Heart right ventricle (tissue), 16 donors: Measurements from ENCODE around the gene CFAP68. TPM values are rescaled to one million over a fixed set of nuclear protein-coding genes. Genes with fewer than 3 reads are reported as not detected.

Source experiments
- ATAC-seq, 8 donors: fragments of 200-7000 bp; cut with Tn5 transposase; one replicate each; pipeline ENCODE4 v1.9.1; 2020; ENCODE audit warnings: mild to moderate bottlenecking in 8 of 8, moderate library complexity in 8 of 8, moderate number of reproducible peaks in 1 of 8
- DNase-seq, 2 donors: peaks; one replicate each; pipeline ENCODE4 v3.0.0-alpha.2; 2020
- H3K27ac ChIP-seq, 10 donors: fragments of 200-600 bp; sonication (generic) in 2 of 10; one replicate each; pipeline versions ENCODE4 v1.5.0 to v1.8.0; 2020 to 2022; ENCODE audit warnings: mild to moderate bottlenecking in 3 of 10
- H3K27me3 ChIP-seq, 7 donors: fragments of 200-600 bp; one replicate each; pipeline ENCODE4 v1.8.0; 2021 to 2022; ENCODE audit warnings: mild to moderate bottlenecking in 2 of 7
- H3K36me3 ChIP-seq, 9 donors: fragments of 200-600 bp; sonication (generic) in 1 of 9; one replicate each; pipeline versions ENCODE4 v1.5.0 to v1.8.0; 2020 to 2022; ENCODE audit warnings: mild to moderate bottlenecking in 2 of 9
- H3K4me1 ChIP-seq, 9 donors: fragments of 200-600 bp; sonication (generic) in 1 of 9; one replicate each; pipeline versions ENCODE4 v1.5.0 to v1.8.0; 2020 to 2022; ENCODE audit warnings: mild to moderate bottlenecking in 4 of 9
- H3K4me3 ChIP-seq, 10 donors: fragments of 200-600 bp; sonication (generic) in 2 of 10; one replicate each; pipeline versions ENCODE4 v1.5.0 to v1.8.0; 2020 to 2022; ENCODE audit warnings: mild to moderate bottlenecking in 7 of 10, moderate library complexity in 2 of 10
- H3K9me3 ChIP-seq, 11 donors: fragments of 200-600 bp in 10 of 11; sonication (generic) in 2 of 11; one replicate each; pipeline versions ENCODE4 v1.5.0 to v1.8.0; 2013 to 2022; ENCODE audit warnings: mild to moderate bottlenecking in 2 of 11, control low read depth in 1 of 11, moderate library complexity in 1 of 11
- WGBS, 2 donors: extraction: QIAGEN DNeasy Blood & Tissue Kit; methylation state at CpG; one replicate each; pipeline ENCODE4 v1.1.7; 2013; ENCODE audit warnings: inconsistent platforms in 1 of 2; 5-methylcytosine and 5-hydroxymethylcytosine counted together
- intact Hi-C, 10 donors: fragments of 100-400 bp; cut with DNase I; formaldehyde crosslinking; loops; one replicate each; pipeline versions ENCODE4 v1.11.1 to v1.14.2; 2022
- long read RNA-seq, 3 donors: library from polyadenylated mRNA; unstranded; transcript quantifications; one replicate each; pipeline ENCODE4 v2.0.0, GENCODE V29; 2020 to 2021
- polyA plus RNA-seq, 2 donors: library from polyadenylated mRNA; stranded (reverse); fragments of 200-250 nt; gene quantifications; one replicate each; pipeline ENCODE4 v1.2.3, GENCODE V29; 2013
- total RNA-seq, 10 donors: library from RNA; stranded (reverse); fragmentation: NEBNext Ultra II Directional in 3 of 10; extraction: Animal tissue kit (Norgen Biotek cat#: 25700) in 3 of 10; gene quantifications; one replicate each; pipeline versions ENCODE4 v1.2.1 to v1.2.4, GENCODE V29; 2021 to 2023
- TF ChIP-seq, protein P1 (sequence below), 9 donors: fragments of 200-600 bp; sonication (generic) in 2 of 9; IDR thresholded peaks; one replicate each; pipeline versions ENCODE4 v1.5.0 to v1.8.0; 2021 to 2022; ENCODE audit warnings: antibody characterized with exemption in 9 of 9, mild to moderate bottlenecking in 5 of 9, moderate library complexity in 1 of 9
- donor health status: Arrhythmogenic right ventricular cardiomyopathy.
- donor health status: ischemic (EF 13 %, LVEDD 7.1; RV severe dilation, severe dysfunction).
- donor health status: healthy with polysubstance abuse.
- donor health status: DM: no; HTN: yes; CAD: no.
- donor health status: DM: no; HTN: no; CAD: no.
- donor health status: ischemic (EF 25% LVEDD 6.9; RV normal size, moderate dysfunction).
- donor health status: ischemic (EF 25% LVEDD 5.7; RV mildly dilated, moderate dysfunction).
- donor health status: healthy.
- donor health status: DM: yes; HTN: yes; CAD: no.
- donor health status: Ischemic cardiomyopathy.
- donor health status: ischemic (EF 35%, LVEDD 5.7; RV mildly dilated, moderate dysfunction).
- donor health status: nonischemic (EF 11% LVEDD 7.7; RV severe dilation, severe dysfunction).
- donor health status: DM: yes; HTN: yes; CAD: no.
- donor health status: PGD.
- donor health status: ischemic (EF 29% LVEDD 5.4; RV normal size, mild dysfunction).
- donor health status: nonischemic (EF 23%, LVEDD 6.1; RV moderate dilation, normal function).

CFAP68 gene, protein sequence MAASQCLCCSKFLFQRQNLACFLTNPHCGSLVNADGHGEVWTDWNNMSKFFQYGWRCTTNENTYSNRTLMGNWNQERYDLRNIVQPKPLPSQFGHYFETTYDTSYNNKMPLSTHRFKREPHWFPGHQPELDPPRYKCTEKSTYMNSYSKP
- 10 to 100 TPM; 17.5 to 38.5 (median 31.5) TPM for total RNA-seq
- polyA plus RNA-seq, result 10 to 100 TPM; 14.7 to 24.6 TPM
- long read RNA-seq, donor 1, partial matches to known transcripts, result 0 of 7 reads
- long read RNA-seq, donor 1, other reads (novel, unspliced or antisense), result 1 of 7 reads
- long read RNA-seq, donor 2, transcript C11orf1-201 (4 exons, 2,885 nt), result major isoform, 5 of 10 reads
- long read RNA-seq, donor 2, partial matches to known transcripts, result 0 of 10 reads
- long read RNA-seq, donor 2, other reads (novel, unspliced or antisense), result 2 of 10 reads
- long read RNA-seq, donor 3, result 0 reads

DNA sequence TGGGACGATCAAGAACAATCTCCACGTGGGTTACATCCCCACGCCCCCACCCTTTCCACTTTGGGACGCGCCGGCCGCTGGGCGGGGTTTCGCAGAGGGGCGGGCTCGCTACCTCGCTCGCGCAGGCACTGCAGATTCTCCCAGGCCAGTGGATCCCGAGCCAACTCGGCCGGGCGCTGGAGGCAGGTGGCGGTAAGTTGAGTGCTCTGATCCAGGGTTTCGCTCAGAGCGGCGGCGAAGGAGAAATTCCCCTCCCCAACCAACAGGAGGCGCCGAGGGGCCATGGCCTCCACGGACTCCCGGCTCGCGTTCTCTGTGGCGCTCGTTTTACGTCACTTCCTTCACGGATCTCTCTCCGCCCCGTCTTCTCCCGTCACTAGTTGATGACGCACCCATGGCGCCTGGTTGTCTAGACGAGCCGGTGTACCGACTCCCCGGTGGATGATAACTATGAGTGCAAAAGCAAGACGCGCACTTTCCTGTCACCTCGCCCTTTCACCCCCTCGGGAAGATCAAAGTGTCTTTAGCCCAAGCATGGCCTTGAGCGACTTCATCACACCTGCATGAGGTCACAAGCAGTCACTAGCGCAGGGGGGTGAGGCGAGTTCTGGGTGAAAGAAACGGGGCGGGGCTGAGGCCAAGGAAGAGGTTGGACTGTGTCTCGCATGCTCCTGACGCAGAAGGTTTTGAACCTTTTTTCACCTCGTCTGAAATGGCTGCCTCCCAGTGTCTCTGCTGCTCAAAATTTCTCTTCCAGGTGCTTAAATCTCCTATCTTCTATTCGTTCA is at the start of gene CFAP68, which contains the start of gene FDXACB1:
CFAP68 (plus strand) TSS at position 693 of the 788 bp plus-strand sequence; CDS start at position 713, 20 bp downstream.
FDXACB1 (minus strand) TSS at position 317 of the 788 bp plus-strand sequence; CDS start at position 284, 33 bp downstream.
- peak; percentile 93 to 98 for DNase-seq
- Histone ChIP-seq H3K9me3 (no peaks in the 10 kb centered on the region), H3K27me3 (no peaks in the 10 kb centered on the region), H3K36me3 (peaks cover 0 to 39% (median 0%) of the 10 kb centered on the region in 9 donors), H3K27ac (peak within 1 kb of the TSS; percentile 91 to 98 (median 95)), H3K4me1 (peaks cover 0 to 23% (median 19%) of the 10 kb centered on the region in 9 donors), H3K4me3 (peak within 1 kb of the TSS; percentile 57 to 86 (median 72))
- 0% methylated on average over 55 of the region's 55 CpGs for WGBS, 2 donors
- ATAC-seq, result peak; percentile 94 to 98 (median 96)
- TF ChIP-seq, protein P1, sequence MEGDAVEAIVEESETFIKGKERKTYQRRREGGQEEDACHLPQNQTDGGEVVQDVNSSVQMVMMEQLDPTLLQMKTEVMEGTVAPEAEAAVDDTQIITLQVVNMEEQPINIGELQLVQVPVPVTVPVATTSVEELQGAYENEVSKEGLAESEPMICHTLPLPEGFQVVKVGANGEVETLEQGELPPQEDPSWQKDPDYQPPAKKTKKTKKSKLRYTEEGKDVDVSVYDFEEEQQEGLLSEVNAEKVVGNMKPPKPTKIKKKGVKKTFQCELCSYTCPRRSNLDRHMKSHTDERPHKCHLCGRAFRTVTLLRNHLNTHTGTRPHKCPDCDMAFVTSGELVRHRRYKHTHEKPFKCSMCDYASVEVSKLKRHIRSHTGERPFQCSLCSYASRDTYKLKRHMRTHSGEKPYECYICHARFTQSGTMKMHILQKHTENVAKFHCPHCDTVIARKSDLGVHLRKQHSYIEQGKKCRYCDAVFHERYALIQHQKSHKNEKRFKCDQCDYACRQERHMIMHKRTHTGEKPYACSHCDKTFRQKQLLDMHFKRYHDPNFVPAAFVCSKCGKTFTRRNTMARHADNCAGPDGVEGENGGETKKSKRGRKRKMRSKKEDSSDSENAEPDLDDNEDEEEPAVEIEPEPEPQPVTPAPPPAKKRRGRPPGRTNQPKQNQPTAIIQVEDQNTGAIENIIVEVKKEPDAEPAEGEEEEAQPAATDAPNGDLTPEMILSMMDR (IDR thresholded peaks at IDR 0.05), result peak; percentile 81 to 99 (median 97)
- intact Hi-C loops, result loop anchor here (1.0 to 10.0 kb wide), 15 partner anchors 33 to 208 kb away; partner anchors contain the start of genes CRYAB (in 4 of the 10), HSPB2 (in 4 of the 10), SDHD (in 3 of the 10) and TIMM8B (in 3 of the 10)

DNA sequence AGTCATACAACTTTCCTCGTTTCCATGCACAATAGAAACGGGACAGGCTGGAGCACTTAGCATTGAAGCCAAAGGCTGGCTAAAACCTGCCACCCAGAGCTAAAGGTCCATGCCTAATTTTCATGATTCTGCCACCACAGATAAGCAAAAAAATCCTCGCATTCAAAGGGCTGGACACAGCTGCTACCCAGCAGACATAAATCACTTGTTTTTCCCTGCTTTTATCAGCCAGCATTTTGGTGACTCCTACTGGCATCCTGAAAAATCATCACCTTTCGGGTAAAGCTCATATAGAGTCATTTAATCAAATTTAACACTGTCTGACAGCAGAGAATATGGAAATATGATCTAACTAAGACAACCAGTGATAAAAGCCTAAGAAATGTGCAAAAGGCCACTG is 45.8 kb upstream of the CFAP68 start:
- Histone ChIP-seq H3K4me3 (no peak overlapping the region), H3K4me1 (peaks cover 0 to 13% (median 3%) of the 10 kb centered on the region in 9 donors), H3K9me3 (no peaks in the 10 kb centered on the region), H3K27ac (peak overlapping the region in 1 of 10 donors; percentile 22), H3K36me3 (peaks cover 0 to 95% (median 19%) of the 10 kb centered on the region in 9 donors), H3K27me3 (no peaks in the 10 kb centered on the region)
- ATAC-seq, result peak in 3 of 8 donors; percentile 33 to 58 (median 58)
- TF ChIP-seq, protein P1 (IDR thresholded peaks at IDR 0.05), result peak in 7 of 9 donors; percentile 12 to 48 (median 38)
- WGBS, 2 donors, result 56 to 58% methylated on average over 4 of the region's 4 CpGs
- intact Hi-C loops, result loop anchor here in 3 of 10 donors (5.0 to 10.0 kb wide), 3 partner anchors 46 to 269 kb away; no protein-coding TSS in a partner anchor
- no peak for DNase-seq

DNA sequence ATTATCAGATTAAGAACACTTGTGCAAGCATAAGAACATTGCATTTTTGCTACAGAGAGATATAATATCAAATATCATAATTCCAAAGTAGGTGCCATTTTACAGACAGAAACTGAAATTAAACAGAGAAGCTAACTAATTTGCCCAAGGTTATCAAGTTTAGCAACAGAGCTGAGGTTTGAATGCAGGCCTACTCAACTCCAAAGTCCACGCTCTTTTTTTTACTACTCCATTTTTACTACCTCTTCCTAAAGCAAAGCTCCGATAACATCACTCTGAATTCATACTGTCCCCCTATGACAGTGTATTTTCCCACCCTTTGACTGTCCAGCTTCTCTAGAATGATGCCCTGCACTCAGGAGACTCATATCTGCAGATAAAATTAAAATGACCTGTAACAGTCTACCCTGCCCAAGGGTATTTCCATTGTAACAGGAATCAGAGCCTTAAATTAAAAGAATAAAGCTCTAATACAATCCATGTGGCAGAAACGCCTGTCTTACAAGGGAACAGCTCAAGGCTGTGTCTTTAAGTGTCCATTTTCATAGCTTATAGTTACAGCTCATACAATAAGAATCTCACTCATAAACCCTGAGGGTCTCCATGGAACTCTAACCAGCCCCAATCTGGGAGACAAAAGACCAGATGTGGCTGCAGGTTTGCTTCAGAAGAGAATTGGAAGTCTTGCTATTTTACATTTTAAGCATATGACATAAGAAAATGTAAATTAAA is 44.7 kb upstream of the CFAP68 start:
- H3K4me3 ChIP-seq, result no peak overlapping the region
- intact Hi-C loops, result loop anchor here in 5 of 10 donors (2.0 to 10.0 kb wide), 5 partner anchors 47 to 270 kb away; no protein-coding TSS in a partner anchor
- DNase-seq, result no peak
- no peak overlapping the region for H3K27ac ChIP-seq
- H3K4me1 ChIP-seq, result peaks cover 0 to 13% (median 3%) of the 10 kb centered on the region in 9 donors
- no peaks in the 10 kb centered on the region for H3K27me3 ChIP-seq
- 91 to 94% methylated on average over 3 of the region's 3 CpGs for WGBS, 2 donors
- TF ChIP-seq, protein P1 (IDR thresholded peaks at IDR 0.05), result no peak
- H3K9me3 ChIP-seq, result no peaks in the 10 kb centered on the region
- H3K36me3 ChIP-seq, result peaks cover 0 to 97% (median 19%) of the 10 kb centered on the region in 9 donors
- no peak for ATAC-seq
